Trophoblast cell (in vitro differentiated cells and primary cell): ENCODE data around the gene NINL.
"Not testable (repeated sequence)": the region's sequence is repeated elsewhere in the genome, so short reads cannot be mapped to it uniquely, and the experiment has no call there.

Experiments used
- DNase-seq, 2 donors: peaks; one replicate each; pipeline ENCODE4 v3.0.0-alpha.2; 2016
- H2AFZ ChIP-seq: 2 replicates; pipeline ENCODE4 v1.6.1; 2013; ENCODE audit warnings: low read length, moderate library complexity, mild to moderate bottlenecking; ENCODE audit not compliant: insufficient read depth, poor library complexity
- H2AK5ac ChIP-seq: 2 replicates; pipeline ENCODE4 v1.6.1; 2013; ENCODE audit warnings: mild to moderate bottlenecking, low read length
- H2BK120ac ChIP-seq: 2 replicates; pipeline ENCODE4 v1.6.1; 2013; ENCODE audit warnings: low read length, mild to moderate bottlenecking, moderate library complexity; ENCODE audit not compliant: insufficient read depth, poor library complexity
- H2BK12ac ChIP-seq: 2 replicates; pipeline ENCODE4 v1.6.1; 2013; ENCODE audit warnings: mild to moderate bottlenecking, low read length, moderate library complexity
- H2BK5ac ChIP-seq: 2 replicates; pipeline ENCODE4 v1.6.1; 2013; ENCODE audit warnings: low read length, low read depth, moderate library complexity, mild to moderate bottlenecking; ENCODE audit not compliant: poor library complexity
- H3K14ac ChIP-seq: 2 replicates; pipeline ENCODE4 v1.6.1; 2013; ENCODE audit warnings: mild to moderate bottlenecking, low read length
- H3K18ac ChIP-seq: 2 replicates; pipeline ENCODE4 v1.6.1; 2013; ENCODE audit warnings: mild to moderate bottlenecking, low read length
- H3K23ac ChIP-seq: 2 replicates; pipeline ENCODE4 v1.6.1; 2013; ENCODE audit warnings: low read length
- H3K27ac ChIP-seq: 2 replicates; pipeline ENCODE4 v1.5.1; 2013; ENCODE audit warnings: low read depth, mild to moderate bottlenecking, inconsistent platforms, low read length, moderate library complexity
- H3K27me3 ChIP-seq: 2 replicates; pipeline ENCODE4 v1.6.1; 2013; ENCODE audit warnings: inconsistent platforms, mild to moderate bottlenecking, low read length, moderate library complexity; ENCODE audit not compliant: insufficient read depth
- H3K36me3 ChIP-seq, 2 experiments: 1 replicate in 1 of 2; 2 replicates in 1 of 2; pipeline ENCODE4 v1.6.1; 2013; ENCODE audit warnings: low read length in 2 of 2, mild to moderate bottlenecking in 2 of 2, moderate library complexity in 1 of 2; ENCODE audit not compliant: insufficient read depth in 2 of 2, control insufficient read depth in 1 of 2
- H3K4ac ChIP-seq: 2 replicates; pipeline ENCODE4 v1.6.1; 2013; ENCODE audit warnings: low read depth, mild to moderate bottlenecking, low read length, moderate library complexity
- H3K4me1 ChIP-seq, 2 experiments: 1 replicate in 1 of 2; 2 replicates in 1 of 2; pipeline ENCODE4 v1.6.1; 2013; ENCODE audit warnings: low read length in 2 of 2, mild to moderate bottlenecking in 2 of 2, moderate library complexity in 1 of 2; ENCODE audit not compliant: insufficient read depth in 2 of 2, control insufficient read depth in 1 of 2
- H3K4me2 ChIP-seq: 2 replicates; pipeline ENCODE4 v1.6.1; 2013; ENCODE audit warnings: inconsistent platforms, mild to moderate bottlenecking, low read length, moderate library complexity
- H3K4me3 ChIP-seq: 2 replicates; pipeline ENCODE4 v1.5.1; 2013; ENCODE audit warnings: mild to moderate bottlenecking, low read depth, low read length, inconsistent platforms
- H3K79me1 ChIP-seq: one replicate; pipeline ENCODE4 v1.6.1; 2013; ENCODE audit warnings: low read length
- H3K79me2 ChIP-seq: 2 replicates; pipeline ENCODE4 v1.6.1; 2013; ENCODE audit warnings: low read length, mild to moderate bottlenecking; ENCODE audit not compliant: control insufficient read depth, insufficient read depth, poor library complexity
- H3K9ac ChIP-seq: 2 replicates; pipeline ENCODE4 v1.6.1; 2013; ENCODE audit warnings: mild to moderate bottlenecking, low read length
- H3K9me3 ChIP-seq: 2 replicates; pipeline ENCODE4 v1.6.1; 2013; ENCODE audit warnings: low read depth, mild to moderate bottlenecking, control low read depth, inconsistent platforms, low read length; ENCODE audit not compliant: insufficient read depth
- H4K12ac ChIP-seq: 2 replicates; pipeline ENCODE4 v1.6.1; 2013; ENCODE audit warnings: low read depth, mild to moderate bottlenecking, low read length, moderate library complexity
- H4K8ac ChIP-seq: 2 replicates; pipeline ENCODE4 v1.6.1; 2013; ENCODE audit warnings: low read depth, mild to moderate bottlenecking, low read length, moderate library complexity
- H4K91ac ChIP-seq: one replicate; pipeline ENCODE4 v1.6.1; 2013; ENCODE audit warnings: low read depth, mild to moderate bottlenecking, low read length, moderate library complexity
- WGBS: extraction: QIAGEN DNeasy Blood & Tissue Kit; methylation state at CpG from one replicate; pipeline ENCODE4 v1.1.7; 2013; ENCODE audit warnings: missing lambda C conversion rate; ENCODE audit not compliant: insufficient read length, insufficient coverage; ENCODE audit errors: extremely low coverage; 5-methylcytosine and 5-hydroxymethylcytosine counted together

The NINL gene

GRCh38 chr20:25583607-25584006, 1.7 kb downstream of the NINL start:
- not testable (repeated sequence) for H3K4ac ChIP-seq, H3K18ac ChIP-seq, H3K27me3 ChIP-seq, H3K4me2 ChIP-seq, H2BK5ac ChIP-seq, H3K27ac ChIP-seq, H2AFZ ChIP-seq, H3K4me3 ChIP-seq, DNase-seq, H3K14ac ChIP-seq, H4K12ac ChIP-seq, H2BK12ac ChIP-seq, H3K9me3 ChIP-seq, H3K4me1 ChIP-seq, H4K91ac ChIP-seq, H3K9ac ChIP-seq, H2AK5ac ChIP-seq, H2BK120ac ChIP-seq, H3K36me3 ChIP-seq, H3K23ac ChIP-seq, H4K8ac ChIP-seq
- no CpG with 5 or more reads among the region's 7 CpGs for WGBS
- H3K79me2 ChIP-seq: peaks cover 16% of the 10 kb centered on the region
- peaks cover 11% of the 10 kb centered on the region for H3K79me1 ChIP-seq

- Histone ChIP-seq H2AK5ac (no peak overlapping the region), H2BK5ac (no peak overlapping the region), H3K36me3 (peaks cover 8% of the 10 kb centered on the region in 2 experiments), H4K91ac (no peak overlapping the region), H3K9ac (peak overlapping the region; percentile 50), H3K27me3 (no peaks in the 10 kb centered on the region), H3K4me3 (no peak overlapping the region), H2AFZ (no peak overlapping the region), H2BK120ac (no peak overlapping the region), H3K14ac (no peak overlapping the region), H4K8ac (no peak overlapping the region), H4K12ac (no peak overlapping the region), H3K9me3 (no peaks in the 10 kb centered on the region), H3K4me2 (no peak overlapping the region), H3K79me1 (peaks cover 11% of the 10 kb centered on the region), H3K23ac (no peak overlapping the region), H3K18ac (no peak overlapping the region), H3K79me2 (peaks cover 16% of the 10 kb centered on the region), H3K4me1 (peaks cover 0 to 7% of the 10 kb centered on the region in 2 experiments), H3K27ac (no peak overlapping the region), H2BK12ac (no peak overlapping the region), H3K4ac (peak overlapping the region; percentile 54)
- DNase-seq: no peak
- no CpG with 5 or more reads among the region's 4 CpGs for WGBS
These were observed 4.6 kb downstream of the NINL start for GRCh38 chr20:25580711-25581110.

- DNase-seq: no peak
- no peak overlapping the region for H4K8ac ChIP-seq
- H3K14ac ChIP-seq: no peak overlapping the region
- H3K36me3 ChIP-seq: peaks cover 8% of the 10 kb centered on the region in 2 experiments
- H2BK5ac ChIP-seq: no peak overlapping the region
- H3K23ac ChIP-seq: no peak overlapping the region
- no peaks in the 10 kb centered on the region for H3K9me3 ChIP-seq
- H3K27ac ChIP-seq: no peak overlapping the region
- no peak overlapping the region for H4K91ac ChIP-seq
- H2AK5ac ChIP-seq: no peak overlapping the region
- peak overlapping the region; percentile 16 for H3K4ac ChIP-seq
- no peak overlapping the region for H2AFZ ChIP-seq
- no peak overlapping the region for H2BK12ac ChIP-seq
- H3K4me1 ChIP-seq: peaks cover 0 to 7% of the 10 kb centered on the region in 2 experiments
- H3K79me1 ChIP-seq: no peaks in the 10 kb centered on the region
- no peak overlapping the region for H3K9ac ChIP-seq
- H2BK120ac ChIP-seq: no peak overlapping the region
- peaks cover 6% of the 10 kb centered on the region for H3K79me2 ChIP-seq
- H3K4me2 ChIP-seq: no peak overlapping the region
- no peak overlapping the region for H4K12ac ChIP-seq
- no CpG with 5 or more reads among the region's 11 CpGs for WGBS
- H3K27me3 ChIP-seq: no peaks in the 10 kb centered on the region
- H3K18ac ChIP-seq: no peak overlapping the region
- H3K4me3 ChIP-seq: no peak overlapping the region
These were observed 6.1 kb downstream of the NINL start for GRCh38 chr20:25579081-25579770.

DNA sequence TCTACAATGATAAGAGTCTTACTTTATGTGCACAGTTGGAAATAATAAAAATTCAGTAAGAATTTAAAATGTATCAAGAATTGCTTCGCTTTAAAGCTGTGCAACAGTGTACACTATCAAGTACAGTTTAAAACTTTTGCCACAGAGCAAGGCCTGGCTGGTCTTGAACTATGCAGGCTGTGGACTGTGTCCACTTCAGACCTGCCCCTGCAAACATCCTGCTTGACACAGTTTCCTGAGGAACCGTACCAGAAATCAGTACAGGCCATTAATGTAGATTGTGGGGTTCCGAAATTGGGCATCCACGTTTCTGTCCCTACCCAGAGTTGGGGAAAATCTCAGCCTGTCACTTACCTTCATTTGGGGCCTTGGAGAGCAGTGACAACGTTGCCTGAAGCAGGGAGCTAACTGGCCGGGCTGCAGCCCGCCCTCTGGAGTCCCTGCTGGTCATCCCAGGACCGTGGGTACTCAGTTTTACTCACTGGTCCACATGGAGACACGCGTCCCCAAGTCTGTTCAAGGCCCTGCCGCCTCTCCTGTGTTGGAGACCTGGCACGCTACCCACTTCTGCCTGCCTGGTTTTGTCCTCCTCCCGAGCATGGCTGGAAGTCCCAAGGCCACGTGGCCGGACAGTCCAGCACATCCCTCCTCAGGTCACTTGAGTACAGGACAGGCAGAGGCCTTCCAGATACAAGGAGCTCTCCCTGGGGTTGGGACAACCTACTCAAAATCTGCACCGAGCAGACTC, 8.4 kb downstream of the NINL start:
- H3K79me2 ChIP-seq: peaks cover 6% of the 10 kb centered on the region
- no peak overlapping the region for H4K8ac ChIP-seq
- H3K27ac ChIP-seq: no peak overlapping the region
- no peak overlapping the region for H2BK12ac ChIP-seq
- H4K91ac ChIP-seq: no peak overlapping the region
- no peak overlapping the region for H3K4ac ChIP-seq
- DNase-seq: no peak
- no CpG with 5 or more reads among the region's 16 CpGs for WGBS
- H3K14ac ChIP-seq: no peak overlapping the region
- H2AFZ ChIP-seq: no peak overlapping the region
- H2BK120ac ChIP-seq: no peak overlapping the region
- no peak overlapping the region for H4K12ac ChIP-seq
- peaks cover 0 to 7% of the 10 kb centered on the region in 2 experiments for H3K4me1 ChIP-seq
- H3K27me3 ChIP-seq: no peaks in the 10 kb centered on the region
- H3K79me1 ChIP-seq: no peaks in the 10 kb centered on the region
- H3K23ac ChIP-seq: no peak overlapping the region
- peaks cover 8 to 10% of the 10 kb centered on the region in 2 experiments for H3K36me3 ChIP-seq
- H2AK5ac ChIP-seq: no peak overlapping the region
- H3K18ac ChIP-seq: no peak overlapping the region
- no peak overlapping the region for H3K4me2 ChIP-seq
- H3K9me3 ChIP-seq: no peaks in the 10 kb centered on the region
- H2BK5ac ChIP-seq: no peak overlapping the region
- no peak overlapping the region for H3K9ac ChIP-seq
- no peak overlapping the region for H3K4me3 ChIP-seq
